IPS-NIHi11 (cell line): ENCODE data around the gene MAMDC2.

Source experiments
- DNase-seq: peaks from one replicate; pipeline ENCODE4 v3.0.0; 2012; ENCODE audit warnings: mixed read lengths, low spot score

MAMDC2 gene

GRCh38 chr9:70043689-70044489 is at the start of gene MAMDC2:
Gene MAMDC2, plus strand, starts transcription at chr9:70043848. Its CDS starts 350 bp downstream, at chr9:70044198.
- DNase-seq, result peak; percentile 68

- no peak for DNase-seq
Observed at GRCh38 chr9:69995846-69996245, 47.8 kb upstream of the MAMDC2 start.

- no peak for DNase-seq
Observed at GRCh38 chr9:69996967-69997366, 46.7 kb upstream of the MAMDC2 start.

- no peak for DNase-seq
Observed at GRCh38 chr9:69997524-69997923, 46.1 kb upstream of the MAMDC2 start.

GRCh38 chr9:69999315-69999714 is 44.3 kb upstream of the MAMDC2 start:
- DNase-seq, result no peak

GRCh38 chr9:70000469-70000868 is 43.2 kb upstream of the MAMDC2 start:
- no peak for DNase-seq

GRCh38 chr9:70003901-70004714 is 39.5 kb upstream of the MAMDC2 start:
- no peak for DNase-seq

- no peak for DNase-seq
Observed at GRCh38 chr9:70006306-70006705, 37.3 kb upstream of the MAMDC2 start.

- DNase-seq, result no peak
Observed at GRCh38 chr9:70007831-70008230, 35.8 kb upstream of the MAMDC2 start.

GRCh38 chr9:70010015-70010414 is 33.6 kb upstream of the MAMDC2 start:
- no peak for DNase-seq

GRCh38 chr9:70011366-70011765 is 32.3 kb upstream of the MAMDC2 start:
- DNase-seq, result no peak

- DNase-seq, result peak; percentile 41
Observed at GRCh38 chr9:70012569-70012968, 31.1 kb upstream of the MAMDC2 start.

- no peak for DNase-seq
Observed at GRCh38 chr9:70013598-70014196, 30.0 kb upstream of the MAMDC2 start.

- DNase-seq, result no peak
Observed at GRCh38 chr9:70015099-70015498, 28.5 kb upstream of the MAMDC2 start.

GRCh38 chr9:70020217-70020616 is 23.4 kb upstream of the MAMDC2 start:
- no peak for DNase-seq

GRCh38 chr9:70020991-70021571 is 22.6 kb upstream of the MAMDC2 start:
- DNase-seq, result no peak

GRCh38 chr9:70028287-70028686 is 15.4 kb upstream of the MAMDC2 start:
- no peak for DNase-seq

GRCh38 chr9:70030156-70030555 is 13.5 kb upstream of the MAMDC2 start:
- DNase-seq, result no peak

- no peak for DNase-seq
Observed at GRCh38 chr9:70031141-70031545, 12.5 kb upstream of the MAMDC2 start.

- no peak for DNase-seq
Observed at GRCh38 chr9:70034271-70034711, 9.4 kb upstream of the MAMDC2 start.

- DNase-seq, result no peak
Observed at GRCh38 chr9:70035691-70036090, 8.0 kb upstream of the MAMDC2 start.

- DNase-seq, result no peak
Observed at GRCh38 chr9:70036641-70037040, 7.0 kb upstream of the MAMDC2 start.
